GM10847 (cell line): ENCODE measurements around the gene TEX261.

Experiments used
- POLR2A ChIP-seq: IDR thresholded peaks from 2 replicates; pipeline ENCODE4 v1.6.1; 2011; ENCODE audit not compliant: insufficient read length; ENCODE audit errors: extremely low read depth

TEX261 gene

DNA sequence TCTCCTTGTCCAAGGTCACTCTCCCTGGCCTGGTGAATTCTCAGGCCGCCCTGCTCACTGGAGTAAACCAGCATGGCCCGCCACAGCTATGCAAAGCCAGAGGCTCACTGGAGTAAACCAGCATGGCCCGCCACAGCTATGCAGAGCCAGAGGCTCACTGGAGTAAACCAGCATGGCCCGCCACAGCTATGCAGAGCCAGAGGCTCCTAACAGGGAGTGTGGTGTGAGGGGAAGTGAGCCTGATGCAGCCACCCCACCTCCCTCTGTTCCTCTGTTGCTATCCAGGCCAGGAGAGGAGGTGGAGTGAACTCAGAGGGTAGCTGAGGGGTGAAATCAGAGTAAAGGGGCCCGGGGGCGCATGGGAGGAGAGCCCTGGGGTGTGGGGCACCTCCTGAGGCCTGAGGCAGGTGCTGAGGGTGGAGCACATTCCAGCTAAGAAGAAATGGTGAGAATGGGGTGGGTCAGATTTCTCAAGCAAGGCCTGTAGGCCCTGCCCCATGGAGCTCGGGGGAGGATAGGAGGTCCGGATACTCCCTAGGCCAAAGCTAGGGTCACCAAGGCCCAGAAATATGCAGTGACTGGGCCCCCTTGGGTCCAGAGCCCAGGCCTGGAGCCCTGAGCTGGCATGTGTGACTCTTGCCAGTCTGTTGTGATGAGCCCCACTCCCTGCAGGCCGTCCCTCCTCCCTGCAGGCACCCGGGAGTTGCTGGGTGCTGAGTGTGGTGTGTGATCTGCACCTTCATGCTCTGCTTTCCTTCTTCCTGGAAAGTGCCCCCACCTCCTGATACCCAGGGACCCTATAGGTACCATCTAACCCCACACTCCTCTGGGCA lies 57.5 kb downstream of the TEX261 start:
- TF ChIP-seq POLR2A: no peak

DNA sequence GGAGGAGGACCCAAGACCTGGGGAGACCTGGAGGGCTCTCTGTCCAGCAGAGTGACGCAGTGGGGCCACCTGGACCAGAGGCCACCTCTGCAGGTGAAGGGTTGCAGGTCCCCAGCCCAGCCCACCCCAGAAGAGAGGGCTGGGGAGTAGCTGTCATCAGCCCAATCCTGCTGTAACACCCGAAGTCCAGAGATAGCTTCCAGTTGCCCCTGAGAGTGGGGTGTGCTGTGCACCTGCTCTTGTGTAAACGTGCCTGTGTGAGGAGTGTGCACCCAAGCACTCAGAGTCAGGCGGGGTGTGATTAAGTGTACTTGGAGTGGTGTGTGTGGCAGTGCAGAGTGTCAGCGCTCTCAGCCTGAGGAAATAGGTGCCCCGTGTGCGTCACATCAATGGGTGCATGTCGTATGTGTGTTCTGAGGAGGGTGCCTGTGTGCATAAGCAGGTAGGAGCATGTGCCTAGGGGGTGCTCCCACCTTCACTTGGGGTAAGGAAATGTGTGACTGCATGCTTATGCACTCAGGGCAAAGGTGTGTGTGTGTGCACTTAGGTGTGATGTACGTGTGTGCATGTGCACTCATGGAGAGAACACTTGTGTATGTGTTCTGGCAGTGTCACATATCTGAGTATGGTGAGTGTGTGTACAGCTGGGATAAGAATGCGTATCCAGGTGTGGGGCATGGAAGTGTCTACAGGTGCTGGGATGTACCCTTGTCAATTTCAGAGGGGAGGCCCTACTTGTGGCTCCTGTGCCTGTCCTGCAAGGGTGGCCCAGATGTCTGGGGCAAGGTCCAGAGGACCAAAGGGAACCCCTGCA lies 58.3 kb downstream of the TEX261 start:
- no peak for TF ChIP-seq POLR2A
